Tibial nerve (tissue), 4 donors: ENCODE data around the gene DNAH6.

Source experiments
- CTCF ChIP-seq, 5 experiments: fragments of 200-600 bp in 3 of 5; fragments of 450-650 bp in 2 of 5; sonication (generic) in 3 of 5; IDR thresholded peaks; one replicate each; pipeline ENCODE4 v1.5.1; 2016 to 2019; ENCODE audit warnings: antibody characterized with exemption in 5 of 5, mild to moderate bottlenecking in 3 of 5, moderate library complexity in 2 of 5
- EP300 ChIP-seq, 2 donors: sonication (generic); formaldehyde crosslinking; IDR thresholded peaks; one replicate each; pipeline ENCODE4 v1.6.1; 2017; ENCODE audit warnings: antibody characterized with exemption in 2 of 2, mild to moderate bottlenecking in 1 of 2
- POLR2A ChIP-seq, 2 donors: fragments of 450-650 bp; IDR thresholded peaks; one replicate each; pipeline ENCODE4 v1.6.1; 2017; ENCODE audit warnings: antibody characterized with exemption in 2 of 2, mild to moderate bottlenecking in 2 of 2, moderate library complexity in 2 of 2

GRCh38 chr2:84807063-84807485 lies 290.8 kb downstream of the DNAH6 start:
- TF ChIP-seq EP300 (IDR thresholded peaks at IDR 0.05) (peak in 1 of 2 donors; percentile 38), CTCF (IDR thresholded peaks at IDR 0.05) (no peak), POLR2A (IDR thresholded peaks at IDR 0.05) (no peak)
